IMR-90 (cell line): Measurements from ENCODE around the gene TREML2. TPM values are rescaled to one million over a fixed set of nuclear protein-coding genes. Genes with fewer than 3 reads are reported as not detected.
"Not testable (repeated sequence)": the region's sequence is repeated elsewhere in the genome, so short reads cannot be mapped to it uniquely, and the experiment has no call there.

Experiments
- ATAC-seq: fragments of 200-7000 bp; cut with Tn5 transposase; 2 replicates; pipeline ENCODE4 v1.9.1; 2020; ENCODE audit warnings: low read depth, mild to moderate bottlenecking, moderate library complexity
- BruUV-seq: library from RNA; stranded (reverse); fragments of 400-500 nt; replicated peaks from 2 replicates; lab custom pipeline; 2021; lab: Mats Ljungman, UMichigan
- CTCF ChIA-PET: fragments of 300-600 bp; formaldehyde crosslinking; extraction: SDS; loops from one replicate; lab custom pipeline; 2021; ENCODE audit warnings: antibody characterized with exemption; lab: Yijun Ruan, JAX
- POLR2A ChIA-PET: fragments of 300-600 bp; sonication (Branson Sonifier 250); formaldehyde crosslinking; loops from one replicate; lab custom pipeline; 2022; ENCODE audit warnings: antibody characterized with exemption; ENCODE audit not compliant: unreplicated experiment; lab: Charles Lee
- DNase-seq: peaks from one replicate; pipeline ENCODE4 v3.0.0; 2013
- H2AFZ ChIP-seq: replicated peaks from 2 replicates; pipeline ENCODE3; 2013; ENCODE audit warnings: low read length, mild to moderate bottlenecking; ENCODE audit not compliant: poor library complexity
- H2AK5ac ChIP-seq: 2 replicates; pipeline ENCODE4 v1.6.1; 2013; ENCODE audit warnings: low read depth, low read length, inconsistent platforms
- H2AK9ac ChIP-seq: replicated peaks from 2 replicates; pipeline ENCODE3; 2013; ENCODE audit warnings: mild to moderate bottlenecking, low read depth, low read length, moderate library complexity; ENCODE audit not compliant: poor library complexity
- H2BK120ac ChIP-seq: 2 replicates; pipeline ENCODE4 v1.6.1; 2013; ENCODE audit warnings: low read depth, low read length, inconsistent platforms
- H2BK15ac ChIP-seq: 3 replicates; pipeline ENCODE4 v1.6.1; 2013; ENCODE audit warnings: low read depth, low read length, inconsistent platforms
- H2BK20ac ChIP-seq: 2 replicates; pipeline ENCODE4 v1.6.1; 2013; ENCODE audit warnings: low read depth, mild to moderate bottlenecking, inconsistent platforms, low read length, moderate library complexity
- H2BK5ac ChIP-seq: 2 replicates; pipeline ENCODE4 v1.6.1; 2013; ENCODE audit warnings: mild to moderate bottlenecking, low read depth, low read length, inconsistent platforms; ENCODE audit not compliant: poor library complexity, severe bottlenecking
- H3K14ac ChIP-seq: replicated peaks from 2 replicates; pipeline ENCODE4 v1.6.1; 2013; ENCODE audit warnings: low read depth, low read length, inconsistent platforms
- H3K18ac ChIP-seq: 2 replicates; pipeline ENCODE4 v1.6.1; 2013; ENCODE audit warnings: low read depth, low read length, control low read depth
- H3K23ac ChIP-seq: 2 replicates; pipeline ENCODE4 v1.6.1; 2013; ENCODE audit warnings: low read depth, low read length, inconsistent platforms
- H3K27ac ChIP-seq: 2 replicates; pipeline ENCODE4 v1.5.1; 2013; ENCODE audit warnings: mild to moderate bottlenecking, control low read depth, low read length; ENCODE audit not compliant: insufficient read depth
- H3K27me3 ChIP-seq: 2 replicates; pipeline ENCODE4 v1.6.1; 2013; ENCODE audit warnings: low read length; ENCODE audit not compliant: control insufficient read depth, insufficient read depth
- H3K36me3 ChIP-seq: 2 replicates; pipeline ENCODE4 v1.6.1; 2013; ENCODE audit warnings: low read length, mixed read lengths; ENCODE audit not compliant: control insufficient read depth, insufficient read depth
- H3K4ac ChIP-seq: 2 replicates; pipeline ENCODE4 v1.6.1; 2013; ENCODE audit warnings: low read depth, low read length, inconsistent platforms
- H3K4me1 ChIP-seq: 2 replicates; pipeline ENCODE4 v1.6.1; 2013; ENCODE audit warnings: low read length, mixed read lengths; ENCODE audit not compliant: control insufficient read depth, insufficient read depth
- H3K4me2 ChIP-seq: 2 replicates; pipeline ENCODE4 v1.6.1; 2013; ENCODE audit warnings: low read depth, mild to moderate bottlenecking, control low read depth, low read length, moderate library complexity
- H3K4me3 ChIP-seq: 2 replicates; pipeline ENCODE4 v1.5.1; 2013; ENCODE audit warnings: low read depth, mild to moderate bottlenecking, control low read depth, low read length, moderate library complexity; ENCODE audit not compliant: insufficient read depth
- H3K56ac ChIP-seq: 2 replicates; pipeline ENCODE4 v1.6.1; 2013; ENCODE audit warnings: low read length, inconsistent platforms; ENCODE audit not compliant: insufficient read depth; ENCODE audit errors: extremely low read depth
- H3K79me1 ChIP-seq, 2 experiments: 2 replicates each; pipeline ENCODE4 v1.6.1; 2013; ENCODE audit warnings: low read length in 2 of 2, inconsistent platforms in 1 of 2, low read depth in 1 of 2
- H3K9ac ChIP-seq: 2 replicates; pipeline ENCODE4 v1.6.1; 2013; ENCODE audit warnings: low read depth, low read length, control low read depth
- H3K9me1 ChIP-seq: 2 replicates; pipeline ENCODE4 v1.6.1; 2013; ENCODE audit warnings: low read length, inconsistent platforms; ENCODE audit not compliant: insufficient read depth
- H3K9me3 ChIP-seq: 2 replicates; pipeline ENCODE4 v1.6.1; 2013; ENCODE audit warnings: low read length; ENCODE audit not compliant: control insufficient read depth, insufficient read depth
- H4K20me1 ChIP-seq: 2 replicates; pipeline ENCODE4 v1.6.1; 2013; ENCODE audit warnings: low read length, inconsistent platforms; ENCODE audit not compliant: insufficient read depth
- H4K5ac ChIP-seq: 2 replicates; pipeline ENCODE4 v1.6.1; 2013; ENCODE audit warnings: mild to moderate bottlenecking, low read depth, low read length, control low read depth
- H4K8ac ChIP-seq, 2 experiments: 2 replicates each; pipeline ENCODE4 v1.6.1; 2013; ENCODE audit warnings: low read depth in 2 of 2, low read length in 2 of 2, control low read depth in 1 of 2, inconsistent platforms in 1 of 2
- H4K91ac ChIP-seq: 2 replicates; pipeline ENCODE4 v1.6.1; 2013; ENCODE audit warnings: low read depth, low read length, inconsistent platforms; ENCODE audit not compliant: insufficient read depth
- dilution Hi-C: fragments of 300-500 bp; cut with HindIII; formaldehyde crosslinking; loops from one replicate; pipeline ENCODE4 v1.14.3; 2018; ENCODE audit warnings: low sequenced_read_pairs; ENCODE audit not compliant: unreplicated experiment
- in situ Hi-C: fragments of 300-500 bp; cut with MboI; formaldehyde crosslinking; loops from 3 replicates; pipeline ENCODE4 v1.14.3; 2019; ENCODE audit warnings: low sequenced_read_pairs, inconsistent platforms, mixed read lengths
- intact Hi-C: fragments of 100-400 bp; cut with micrococcal nuclease; formaldehyde crosslinking; loops from 2 replicates; pipeline ENCODE4 v1.10.0; 2022
- polyA plus RNA-seq, 3 experiments: library from polyadenylated mRNA; depleted of rRNA; stranded (reverse); fragments of >200 nt; gene quantifications; 2 replicates each; pipeline ENCODE4 v1.2.3, GENCODE V29; 2012; ENCODE audit warnings: low replicate concordance in 1 of 3
- total RNA-seq: library from RNA; depleted of rRNA; stranded (reverse); fragments of >200 nt; gene quantifications from 2 replicates; pipeline ENCODE4 v1.2.3, GENCODE V29; 2012

TREML2 gene
- total and polyA plus RNA-seq, 2 of the 4 experiments (the other 2 are of a cell fraction), result not detected

DNA sequence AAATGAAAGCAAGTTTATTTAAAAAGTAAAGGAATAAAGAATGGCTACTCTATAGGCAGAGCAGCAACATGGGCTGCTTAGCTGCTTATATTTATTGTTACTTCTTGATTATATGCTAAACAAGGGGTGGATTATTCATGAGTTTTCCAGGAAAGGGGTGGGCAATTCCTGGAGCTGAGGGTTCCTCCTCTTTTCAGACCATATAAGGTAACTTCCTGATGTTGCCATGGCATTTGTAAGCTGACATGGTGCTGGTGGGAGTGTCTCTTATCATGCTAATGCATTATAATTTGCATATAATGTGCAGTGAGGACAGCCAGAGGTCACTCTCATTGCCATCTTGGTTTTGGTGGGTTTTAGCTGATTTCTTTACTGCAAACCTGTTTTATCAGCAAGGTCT is 11.9 kb downstream of the TREML2 start:
- H3K18ac ChIP-seq, H3K79me1 ChIP-seq, H2BK15ac ChIP-seq, H3K4me1 ChIP-seq, H2AK9ac ChIP-seq, H2AK5ac ChIP-seq, DNase-seq, H3K9me1 ChIP-seq, H3K4me3 ChIP-seq, H4K20me1 ChIP-seq, H4K8ac ChIP-seq, H3K9ac ChIP-seq, POLR2A ChIA-PET, H2BK5ac ChIP-seq, H3K14ac ChIP-seq, H3K9me3 ChIP-seq, dilution Hi-C loops, H4K5ac ChIP-seq, BruUV-seq, H4K91ac ChIP-seq, H3K27ac ChIP-seq, H2BK120ac ChIP-seq, H3K4ac ChIP-seq, H2BK20ac ChIP-seq, H3K4me2 ChIP-seq, CTCF ChIA-PET, ATAC-seq, H2AFZ ChIP-seq, intact Hi-C loops, H3K23ac ChIP-seq, H3K36me3 ChIP-seq, H3K56ac ChIP-seq: not testable (repeated sequence)
- in situ Hi-C loops, result loop anchor here (10.0 kb wide), 1 partner anchor 94 kb away; no protein-coding TSS in a partner anchor
- H3K27me3 ChIP-seq, result peaks cover 21% of the 10 kb centered on the region
